ENCODE measurements around the gene TMEM169.
"Not testable (repeated sequence)": the region's sequence is repeated elsewhere in the genome, so short reads cannot be mapped to it uniquely, and the experiment has no call there.

Gene TMEM169

DNA sequence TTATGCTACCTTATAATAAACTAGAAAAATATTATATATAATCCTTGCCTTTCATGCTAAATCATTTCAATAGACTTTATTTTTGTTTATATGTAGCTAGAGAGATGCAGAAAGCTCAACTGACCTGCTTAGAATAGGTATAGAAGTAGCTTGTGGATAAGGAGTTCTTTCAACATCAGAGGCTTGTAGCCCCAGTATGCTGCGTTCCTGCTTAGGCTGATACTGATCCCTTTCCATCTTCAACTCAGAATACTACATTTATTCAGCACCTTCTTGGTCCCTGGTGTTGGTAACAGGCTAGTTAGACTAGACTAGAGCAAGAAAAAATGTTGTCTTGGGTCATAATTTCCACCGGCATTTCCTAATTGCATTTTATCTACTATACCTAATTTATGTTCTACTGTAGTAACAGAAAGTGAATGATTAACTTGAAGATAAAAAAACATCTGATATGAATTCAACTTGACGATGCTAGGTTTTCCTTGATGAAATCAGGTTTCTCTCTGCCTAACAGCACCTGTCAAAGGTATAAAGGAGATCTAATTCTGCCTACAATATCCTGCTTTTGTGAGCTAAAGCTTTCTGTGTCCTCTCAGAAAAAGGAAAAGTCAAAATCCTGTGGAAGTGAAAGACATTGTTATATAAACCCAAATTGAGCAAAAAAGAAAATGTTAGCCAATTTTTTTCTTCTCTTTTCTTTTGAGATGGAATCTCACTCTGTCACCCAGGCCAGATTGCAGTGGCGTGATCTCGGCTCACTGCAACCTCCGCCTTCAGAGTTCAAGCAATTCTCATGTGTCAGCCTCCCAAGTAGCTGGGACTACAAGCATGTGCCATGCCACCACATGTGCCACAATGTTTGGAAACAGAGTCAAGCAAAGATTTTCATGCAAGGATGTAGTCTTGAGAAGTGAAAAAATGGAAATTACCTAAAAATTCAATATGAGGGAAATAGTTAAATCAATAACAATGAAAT, 5.9 kb upstream of the TMEM169 start:
- TF ChIP-seq JUND (IDR thresholded peaks at IDR 0.05; ENCODE audit: low read depth), result no peak
- DNase-seq (ENCODE audit: low read depth in 1 of 2, low spot score in 1 of 2), result no peak
- in situ Hi-C loops (cut with HindIII; ENCODE audit: low pct_unique_long_range_greater_than_20kb, low sequenced_read_pairs), result no loop called here

DNA sequence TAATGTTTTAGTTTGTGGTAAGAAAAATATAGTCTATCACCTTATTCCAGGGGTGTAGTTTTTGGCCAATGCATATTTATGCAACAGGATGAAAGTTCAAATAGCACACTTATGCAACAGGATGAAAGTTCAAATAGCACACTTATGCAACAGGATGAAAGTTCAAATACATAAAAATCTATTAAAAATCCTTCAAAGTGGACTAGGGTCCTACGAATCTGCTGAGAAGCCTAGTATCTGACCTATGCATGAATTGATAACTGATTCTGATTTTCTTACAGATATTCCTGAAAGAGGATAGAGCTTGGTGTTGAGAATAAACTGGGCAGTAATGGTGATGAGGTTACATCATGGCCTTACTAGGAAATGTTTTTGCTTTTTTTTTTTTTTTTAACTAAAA, 2.9 kb upstream of the TMEM169 start:
- in situ Hi-C loops (cut with HindIII; ENCODE audit: low pct_unique_long_range_greater_than_20kb, low sequenced_read_pairs), result no loop called here
- no peak for DNase-seq (ENCODE audit: low read depth in 1 of 2, low spot score in 1 of 2)
- no peak for TF ChIP-seq JUND (IDR thresholded peaks at IDR 0.05; ENCODE audit: low read depth)

DNA sequence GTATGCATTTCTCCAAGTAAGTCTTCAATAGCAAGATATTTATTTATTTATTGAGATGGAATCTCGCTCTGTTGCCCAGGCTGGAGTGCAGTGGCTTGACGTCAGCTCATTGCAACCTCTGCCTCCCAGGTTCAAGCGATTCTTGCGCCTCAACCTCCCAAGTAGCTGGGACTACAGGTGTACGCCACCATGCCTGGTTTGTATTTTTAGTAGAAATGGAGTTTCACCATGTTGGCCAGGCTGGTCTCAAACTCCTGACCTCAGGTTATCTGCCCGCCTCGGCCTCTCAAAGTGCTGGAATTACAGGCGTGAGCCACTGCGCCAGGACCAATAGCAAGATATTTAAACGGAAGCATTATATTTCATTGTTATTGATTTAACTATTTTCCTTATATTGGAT, 1.7 kb upstream of the TMEM169 start:
- in situ Hi-C loops (cut with HindIII; ENCODE audit: low pct_unique_long_range_greater_than_20kb, low sequenced_read_pairs); DNase-seq (ENCODE audit: low read depth in 1 of 2, low spot score in 1 of 2): not testable (repeated sequence)

DNA sequence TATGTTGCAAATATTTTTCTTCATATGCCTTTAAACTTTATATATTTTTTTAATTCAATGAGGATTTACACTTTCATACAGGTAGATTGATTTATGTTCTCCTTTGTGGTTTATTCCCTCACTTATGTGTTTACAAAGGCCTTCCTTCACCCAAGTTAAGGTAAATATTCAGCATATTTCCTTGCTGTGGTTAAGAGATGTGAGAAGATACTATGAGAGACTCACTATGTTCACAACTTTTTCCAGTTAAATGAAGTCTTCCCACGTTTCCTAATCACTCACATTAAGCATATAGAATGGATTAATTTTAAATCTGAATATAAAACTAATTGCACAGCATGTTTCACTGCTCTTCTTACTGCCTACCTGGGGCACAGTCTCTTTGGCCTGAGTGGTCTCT, 707 bp upstream of the TMEM169 start:
- in situ Hi-C loops (cut with HindIII; ENCODE audit: low pct_unique_long_range_greater_than_20kb, low sequenced_read_pairs), result no loop called here
- DNase-seq (ENCODE audit: low read depth in 1 of 2, low spot score in 1 of 2), result peak; percentile 21 to 65
- no peak for TF ChIP-seq JUND (IDR thresholded peaks at IDR 0.05; ENCODE audit: low read depth)

DNA sequence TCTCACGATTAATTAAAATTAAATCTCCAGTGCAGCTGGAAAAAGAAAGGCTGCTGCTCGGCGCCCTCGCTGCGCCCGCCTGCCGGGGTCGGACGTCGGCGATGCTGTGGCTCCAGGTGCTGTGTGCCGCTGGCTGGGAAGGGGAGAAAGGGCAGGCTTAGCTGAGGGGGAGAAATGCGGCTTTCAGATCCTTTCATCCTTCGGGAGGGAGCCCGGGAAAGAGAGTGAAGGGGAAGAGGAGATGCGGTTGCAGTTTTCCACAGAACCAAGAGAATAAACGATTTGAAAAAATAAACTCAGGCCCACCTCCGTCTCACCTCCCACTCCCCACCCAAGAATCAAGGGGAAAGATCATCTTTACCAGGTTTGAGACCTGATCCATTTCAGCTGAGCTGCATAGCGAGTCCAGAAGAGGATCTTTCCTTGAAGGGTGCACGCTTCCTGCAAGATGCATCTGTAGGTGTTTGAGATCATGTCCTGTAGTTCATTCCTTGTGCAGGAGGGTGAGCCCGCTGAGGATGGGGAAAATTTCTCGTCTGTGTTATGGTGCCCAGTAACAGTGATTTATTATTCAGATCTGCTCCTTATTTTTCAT, 495 bp downstream of the TMEM169 start:
- TF ChIP-seq JUND (IDR thresholded peaks at IDR 0.05; ENCODE audit: low read depth), result no peak
- in situ Hi-C loops (cut with HindIII; ENCODE audit: low pct_unique_long_range_greater_than_20kb, low sequenced_read_pairs), result no loop called here
- DNase-seq (ENCODE audit: low read depth in 1 of 2, low spot score in 1 of 2), result peak in 1 of 2 experiments; percentile 14

DNA sequence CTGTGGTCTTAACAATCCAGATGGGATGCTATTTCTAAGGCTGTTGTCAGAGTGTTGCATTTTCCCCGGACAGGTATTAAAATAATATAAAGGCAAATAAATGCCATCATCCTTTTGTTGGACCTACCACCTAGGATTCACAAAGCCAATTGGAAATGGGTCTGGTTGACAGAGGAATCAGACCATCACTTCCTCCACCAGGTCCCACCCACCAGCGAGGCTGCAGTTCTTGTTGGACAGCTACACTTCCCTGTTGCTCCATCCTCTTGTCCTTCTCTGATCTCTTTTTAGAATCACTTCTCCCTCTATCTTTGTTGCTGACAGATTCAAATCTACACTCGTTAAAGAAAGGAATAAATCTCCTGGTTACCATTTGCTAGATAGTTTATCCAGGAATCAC, 1.1 kb downstream of the TMEM169 start:
- in situ Hi-C loops (cut with HindIII; ENCODE audit: low pct_unique_long_range_greater_than_20kb, low sequenced_read_pairs), result no loop called here
- no peak for TF ChIP-seq JUND (IDR thresholded peaks at IDR 0.05; ENCODE audit: low read depth)
- peak in 1 of 2 experiments; percentile 22 for DNase-seq (ENCODE audit: low read depth in 1 of 2, low spot score in 1 of 2)

DNA sequence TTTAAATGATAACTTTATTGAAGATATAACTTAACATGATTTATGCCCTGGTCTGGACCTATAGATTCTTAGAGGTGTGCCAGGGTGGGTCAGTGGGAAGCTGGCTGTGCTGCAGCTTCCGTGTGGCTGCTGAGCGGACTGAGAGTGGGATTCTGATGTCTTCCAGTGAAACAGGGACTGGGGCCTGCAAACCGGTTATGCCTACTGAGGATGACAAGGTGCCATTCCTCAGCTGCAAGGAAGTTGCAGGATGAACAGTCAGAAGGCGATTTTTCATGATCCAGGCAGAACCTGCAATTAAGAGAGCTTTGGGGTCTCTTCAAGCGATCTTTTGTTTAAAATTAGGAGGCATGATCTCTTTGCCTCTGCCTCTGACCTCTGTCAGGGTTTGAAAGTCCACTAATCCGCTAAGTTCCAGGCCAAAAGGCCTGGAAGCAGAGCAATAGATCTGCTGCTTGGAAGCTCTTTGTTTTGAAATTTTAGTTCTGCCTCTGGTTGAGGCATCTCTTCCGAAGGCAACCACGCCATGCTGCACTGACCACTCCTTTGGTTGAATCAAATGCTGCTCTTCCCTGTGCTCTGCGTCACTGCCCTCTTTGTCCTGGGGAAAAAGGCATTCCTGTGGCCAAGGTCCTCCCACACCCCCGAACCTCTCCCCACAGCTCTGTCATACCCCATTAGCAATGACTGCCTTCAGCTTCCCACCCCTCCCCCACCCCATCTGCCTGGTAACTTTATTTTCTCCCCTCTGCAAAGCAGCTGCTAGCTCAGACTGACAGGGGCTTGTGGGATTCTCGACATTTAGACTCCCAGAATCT, 2.0 kb downstream of the TMEM169 start:
- in situ Hi-C loops (cut with HindIII; ENCODE audit: low pct_unique_long_range_greater_than_20kb, low sequenced_read_pairs), result no loop called here
- no peak for TF ChIP-seq JUND (IDR thresholded peaks at IDR 0.05; ENCODE audit: low read depth)
- DNase-seq (ENCODE audit: low read depth in 1 of 2, low spot score in 1 of 2), result no peak

DNA sequence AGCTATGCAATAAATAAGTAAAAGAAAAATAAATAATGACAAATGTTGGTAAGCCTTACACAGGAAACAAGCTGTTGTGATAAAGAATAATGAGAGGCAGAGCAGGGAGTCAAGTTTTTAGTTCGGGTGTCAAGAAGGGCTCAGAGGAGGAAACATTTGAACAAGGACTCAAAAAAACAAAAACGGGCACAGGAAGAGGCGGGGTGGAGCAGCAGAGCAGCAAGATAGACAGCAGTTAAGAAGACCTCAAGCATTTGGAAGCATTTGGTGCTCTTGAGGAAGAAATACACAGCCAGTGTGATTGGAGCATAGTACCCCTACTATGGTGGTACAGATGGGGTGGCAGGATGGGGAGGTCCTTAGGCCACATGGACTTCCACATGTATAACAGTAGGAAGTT, 2.8 kb downstream of the TMEM169 start:
- in situ Hi-C loops (cut with HindIII; ENCODE audit: low pct_unique_long_range_greater_than_20kb, low sequenced_read_pairs), result no loop called here

DNA sequence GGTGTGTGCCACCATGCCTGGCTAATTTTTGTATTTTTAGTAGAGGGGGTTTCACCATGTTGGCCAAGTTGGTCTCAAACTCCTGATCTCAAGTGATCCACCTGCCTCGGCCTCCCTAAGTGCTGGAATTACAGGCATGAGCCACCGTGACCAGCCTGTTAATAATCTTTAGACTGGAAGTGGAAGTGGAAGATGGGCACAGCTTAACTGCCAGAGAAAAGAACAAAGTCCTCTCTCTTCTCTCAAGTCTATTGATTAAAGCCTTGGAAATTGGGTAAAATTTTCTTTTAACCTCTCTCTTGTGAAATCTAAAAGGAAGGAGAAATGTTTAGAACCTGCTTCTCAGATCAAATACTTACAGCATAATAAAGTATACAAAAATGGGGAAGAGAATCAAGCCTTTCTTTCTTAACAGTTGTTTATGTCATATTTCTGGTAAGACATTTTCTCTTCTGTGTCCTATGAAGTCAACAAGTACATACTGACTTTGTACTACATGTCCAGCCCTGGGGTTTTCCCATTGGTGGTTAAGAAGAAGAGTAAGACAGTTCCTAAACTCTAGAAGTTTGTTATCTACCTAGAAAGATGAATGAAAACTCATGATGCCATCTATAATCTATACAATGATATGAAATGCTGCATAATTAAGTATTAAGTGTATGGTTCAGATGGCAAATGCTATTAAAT, 4.6 kb downstream of the TMEM169 start:
- DNase-seq (ENCODE audit: low read depth in 1 of 2, low spot score in 1 of 2), result no peak
- in situ Hi-C loops (cut with HindIII; ENCODE audit: low pct_unique_long_range_greater_than_20kb, low sequenced_read_pairs), result no loop called here
- TF ChIP-seq JUND (IDR thresholded peaks at IDR 0.05; ENCODE audit: low read depth), result no peak

More for the DNA sequence above, 2.8 kb downstream of the TMEM169 start:
- DNase-seq (ENCODE audit: low read depth in 1 of 2, low spot score in 1 of 2), result no peak
- TF ChIP-seq JUND (IDR thresholded peaks at IDR 0.05; ENCODE audit: low read depth), result no peak

DNA sequence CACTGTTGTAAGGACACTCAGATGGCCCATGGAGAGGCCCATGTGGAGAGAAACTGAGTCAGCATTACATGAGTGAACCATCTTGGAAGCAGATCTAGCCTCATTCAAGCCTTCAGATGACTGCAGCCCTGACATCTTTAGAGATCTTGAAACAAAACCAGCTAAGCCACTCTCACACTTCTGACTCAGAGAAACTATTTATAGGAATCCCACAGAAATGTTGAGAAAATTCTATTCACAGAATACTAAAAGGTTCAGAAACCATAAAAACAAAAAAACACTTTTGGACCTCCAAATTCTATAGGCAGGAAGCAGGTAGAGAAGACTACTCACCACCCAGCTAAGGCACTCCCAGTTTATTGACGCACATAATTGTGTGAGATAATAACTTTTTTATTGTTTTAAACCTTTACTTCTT, 8.7 kb downstream of the TMEM169 start:
- no peak for TF ChIP-seq JUND (IDR thresholded peaks at IDR 0.05; ENCODE audit: low read depth)
- in situ Hi-C loops (cut with HindIII; ENCODE audit: low pct_unique_long_range_greater_than_20kb, low sequenced_read_pairs), result no loop called here
- no peak for DNase-seq (ENCODE audit: low read depth in 1 of 2, low spot score in 1 of 2)

DNA sequence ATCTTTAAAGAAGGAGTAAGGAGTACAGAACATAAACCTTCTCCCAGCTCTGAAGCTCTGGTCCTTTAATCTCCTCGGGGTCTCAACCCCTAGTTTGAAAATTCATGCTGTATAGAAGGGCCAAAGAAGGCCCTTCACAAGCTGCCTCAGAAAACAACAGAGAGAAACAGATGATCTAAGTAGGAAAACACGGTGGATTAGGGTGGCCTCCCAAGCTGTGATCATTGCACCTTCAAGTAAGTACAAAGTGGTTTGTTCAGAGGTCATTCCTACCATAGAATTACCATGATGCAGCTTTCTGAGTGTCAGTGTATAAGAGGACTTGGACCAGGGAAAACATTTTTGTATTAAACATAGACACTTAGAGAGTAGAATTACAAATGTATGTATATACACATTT, 10.9 kb downstream of the TMEM169 start:
- DNase-seq (ENCODE audit: low read depth in 1 of 2, low spot score in 1 of 2), result no peak
- in situ Hi-C loops (cut with HindIII; ENCODE audit: low pct_unique_long_range_greater_than_20kb, low sequenced_read_pairs), result no loop called here
- TF ChIP-seq JUND (IDR thresholded peaks at IDR 0.05; ENCODE audit: low read depth), result no peak

DNA sequence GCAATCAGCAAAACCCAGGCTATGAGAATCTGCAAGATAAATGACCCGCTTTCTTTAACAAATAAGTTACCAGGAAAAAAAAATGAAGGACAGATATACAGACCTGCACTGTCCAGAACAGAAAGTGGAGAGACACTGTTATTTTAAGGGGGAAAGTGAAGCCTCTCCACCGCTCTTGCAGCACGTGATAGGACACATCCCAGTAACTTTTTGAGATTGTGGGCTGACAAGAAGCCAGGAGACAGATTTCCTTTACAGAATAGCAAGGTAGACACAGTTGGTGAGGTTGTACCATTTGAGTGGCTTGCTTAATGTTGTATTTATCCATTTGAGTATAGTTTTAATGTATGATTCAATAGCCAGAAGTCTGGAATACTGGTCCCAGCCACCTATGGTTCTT, 13.0 kb downstream of the TMEM169 start:
- in situ Hi-C loops (cut with HindIII; ENCODE audit: low pct_unique_long_range_greater_than_20kb, low sequenced_read_pairs), result no loop called here
- DNase-seq (ENCODE audit: low read depth in 1 of 2, low spot score in 1 of 2), result no peak
- no peak for TF ChIP-seq JUND (IDR thresholded peaks at IDR 0.05; ENCODE audit: low read depth)

Measured in T47D (cell line).